Stomach (tissue), 4 donors: ENCODE measurements around the gene LSM14A.
"Not testable (repeated sequence)": the region's sequence is repeated elsewhere in the genome, so short reads cannot be mapped to it uniquely, and the experiment has no call there.

Experiments
- CTCF ChIP-seq, 7 experiments: fragments of 450-650 bp in 4 of 7; fragments of 200-600 bp in 3 of 7; sonication (generic) in 3 of 7; IDR thresholded peaks; one replicate each; pipeline ENCODE4 v1.5.1; 2016 to 2019; ENCODE audit warnings: antibody characterized with exemption in 7 of 7, control low read depth in 2 of 7, mild to moderate bottlenecking in 1 of 7
- POLR2A ChIP-seq, 4 donors: fragments of 450-650 bp; IDR thresholded peaks; one replicate each; pipeline ENCODE4 v1.6.1; 2016; ENCODE audit warnings: antibody characterized with exemption in 4 of 4, control low read depth in 2 of 4, mild to moderate bottlenecking in 1 of 4, moderate library complexity in 1 of 4

- not testable (repeated sequence) for TF ChIP-seq CTCF, POLR2A (IDR thresholded peaks at IDR 0.05)
Observed at GRCh38 chr19:34253681-34254045, 81.4 kb downstream of the LSM14A start.
